K562 (cell line): ENCODE measurements around the gene NPC1. TPM values are rescaled to one million over a fixed set of nuclear protein-coding genes. Genes with fewer than 3 reads are reported as not detected.
A peak's percentile ranks its signal among the peaks of the same experiment; 100 is the strongest.

Experiments
- CXXC5 ChIP-seq: fragments of 250-450 bp; sonication (Bioruptor Pico); IDR thresholded peaks from 2 replicates; pipeline ENCODE4 v1.8.0; 2022; ENCODE audit warnings: inconsistent platforms, mild to moderate bottlenecking, moderate library complexity
- FOXA3 ChIP-seq, 2 experiments: fragments of 450-650 bp in 1 of 2; sonication (generic) in 1 of 2; formaldehyde crosslinking; IDR thresholded peaks in 1 of 2; conservative IDR thresholded peaks in 1 of 2; 2 replicates each; pipeline versions ENCODE4 v1.4.0 to v1.8.0; 2020 to 2022; ENCODE audit warnings: mild to moderate bottlenecking in 2 of 2, missing genetic modification reagents in 1 of 2
- HMG20B ChIP-seq: fragments of 250-450 bp; sonication (Bioruptor Pico); IDR thresholded peaks from 2 replicates; pipeline ENCODE4 v1.5.0; 2021; ENCODE audit warnings: mild to moderate bottlenecking
- HNRNPL ChIP-seq: fragments of 200-400 bp; formaldehyde crosslinking; IDR thresholded peaks from 2 replicates; pipeline ENCODE4 v1.6.1; 2017; ENCODE audit warnings: low read depth, mild to moderate bottlenecking, low read length
- HOXB6 ChIP-seq: fragments of 250-450 bp; sonication (Bioruptor Pico); IDR thresholded peaks from 2 replicates; pipeline ENCODE4 v1.5.1; 2022; ENCODE audit warnings: mild to moderate bottlenecking, borderline replicate concordance
- LCOR ChIP-seq: sonication (generic); formaldehyde crosslinking; IDR thresholded peaks from 2 replicates; pipeline ENCODE4 v1.8.0; 2022; ENCODE audit warnings: mild to moderate bottlenecking, missing genetic modification reagents
- PRMT5 ChIP-seq: sonication (generic); formaldehyde crosslinking; IDR thresholded peaks from 2 replicates; pipeline ENCODE4 v1.5.0; 2020; ENCODE audit warnings: missing genetic modification reagents
- PTRF ChIP-seq: fragments of 450-650 bp; IDR thresholded peaks from 2 replicates; pipeline ENCODE4 v1.6.1; 2016; ENCODE audit warnings: mild to moderate bottlenecking, missing genetic modification characterization, missing compliant biosample characterization
- PYGO2 ChIP-seq: fragments of 450-650 bp; IDR thresholded peaks from 2 replicates; pipeline ENCODE4 v1.6.1; 2016; ENCODE audit warnings: mild to moderate bottlenecking, missing genetic modification characterization, moderate library complexity, missing compliant biosample characterization
- SETDB1 ChIP-seq: IDR thresholded peaks from one replicate; pipeline ENCODE4 v1.6.1; 2012; ENCODE audit warnings: low read length, control low read depth, inconsistent platforms
- SIX5 ChIP-seq, 2 experiments: IDR thresholded peaks; 2 replicates each; pipeline ENCODE4 v1.6.1; 2011; ENCODE audit warnings: low read length in 2 of 2, borderline replicate concordance in 1 of 2, low read depth in 1 of 2, mild to moderate bottlenecking in 1 of 2, moderate library complexity in 1 of 2; ENCODE audit not compliant: insufficient read depth in 1 of 2
- ZNF165 ChIP-seq: fragments of 250-450 bp; sonication (Bioruptor Pico); IDR thresholded peaks from 2 replicates; pipeline ENCODE4 v1.4.0; 2020; ENCODE audit warnings: borderline replicate concordance
- ZNF445 ChIP-seq: fragments of 250-450 bp; sonication (Bioruptor Pico); IDR thresholded peaks from 2 replicates; pipeline ENCODE4 v1.4.0; 2020; ENCODE audit warnings: low read depth, mild to moderate bottlenecking, moderate library complexity
- ZNF583 ChIP-seq: fragments of 250-450 bp; sonication (Bioruptor Pico); IDR thresholded peaks from 2 replicates; pipeline ENCODE4 v1.4.0; 2020
- ZNF586 ChIP-seq: fragments of 450-650 bp; formaldehyde crosslinking; conservative IDR thresholded peaks from 2 replicates; pipeline ENCODE4 v1.4.0; 2020; ENCODE audit warnings: mild to moderate bottlenecking, moderate library complexity
- ZNF696 ChIP-seq: fragments of 250-450 bp; sonication (Bioruptor Pico); conservative IDR thresholded peaks from 2 replicates; pipeline ENCODE4 v1.4.0; 2020; ENCODE audit warnings: mild to moderate bottlenecking, moderate library complexity
- polyA plus RNA-seq, 8 experiments: library from polyadenylated mRNA; depleted of rRNA in 4 of 8; stranded (reverse) in 5 of 8; unstranded in 3 of 8; fragments of >200 nt; fragmentation: Nextera tagmentation in 2 of 8; fragmentation: Illumina TruSeq in 1 of 8; extraction: Ambion mirVana in 2 of 8; extraction: Trizol in 1 of 8; gene quantifications; 2 replicates each; pipeline versions ENCODE4 v1.2.1 to v1.2.3, GENCODE V29; 2011 to 2014; ENCODE audit warnings: inconsistent platforms in 1 of 8, missing spikeins in 1 of 8
- total RNA-seq, 7 experiments: library from RNA; depleted of rRNA in 6 of 7; stranded (reverse); fragments of >200 nt in 6 of 7; fragmentation: Illumina TruSeq in 2 of 7; extraction: Trizol in 2 of 7; gene quantifications; 2 replicates each; pipeline versions ENCODE4 v1.2.1 to v1.2.3, GENCODE V29; 2011 to 2021; ENCODE audit warnings: low replicate concordance in 1 of 7
- TF ChIP-seq, protein P1 (sequence below): fragments of 450-650 bp; formaldehyde crosslinking; IDR thresholded peaks from 2 replicates; pipeline ENCODE4 v1.4.0; 2022; ENCODE audit warnings: mild to moderate bottlenecking, moderate library complexity
- TF ChIP-seq, protein P2 (sequence below), 2 experiments: fragments of 250-450 bp in 1 of 2; fragments of 450-650 bp in 1 of 2; sonication (Bioruptor Pico) in 1 of 2; IDR thresholded peaks; 2 replicates each; pipeline versions ENCODE4 v1.6.1 to v1.8.0; 2016 to 2021; ENCODE audit warnings: mild to moderate bottlenecking in 2 of 2, moderate library complexity in 2 of 2, missing compliant biosample characterization in 1 of 2, missing genetic modification characterization in 1 of 2
- TF ChIP-seq, protein P3 (sequence below): fragments of 450-650 bp; IDR thresholded peaks from 2 replicates; pipeline ENCODE4 v1.6.1; 2017; ENCODE audit warnings: antibody characterized with exemption

The NPC1 gene
- total and polyA plus RNA-seq, 9 of the 15 experiments (the other 6 are each of a cell fraction or from before 2014, with no cell fraction given), result 17.1 to 45.9 (median 27.6) TPM

DNA sequence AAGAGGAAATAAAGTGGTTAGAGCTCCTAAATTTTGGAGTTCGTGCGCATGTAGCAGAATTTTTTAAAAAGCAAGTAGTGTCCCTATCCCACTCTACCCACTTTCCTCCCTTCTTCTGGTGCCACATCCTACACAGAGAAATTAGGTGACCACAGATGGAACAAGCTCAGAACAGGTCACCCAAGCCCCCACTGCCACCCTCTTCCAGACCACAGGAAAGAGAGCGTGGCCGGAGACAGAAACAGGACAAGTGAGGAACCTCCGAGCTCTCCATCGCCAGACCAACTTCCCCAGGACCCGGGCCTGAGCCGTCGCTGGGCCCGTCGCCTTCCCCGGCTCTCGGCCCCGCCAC lies 433 bp downstream of the NPC1 start (continued):
- TF ChIP-seq SIX5 (IDR thresholded peaks at IDR 0.05; ENCODE audit: borderline replicate concordance in 1 of 2, insufficient read depth in 1 of 2, low read depth in 1 of 2, low read length in 2 of 2) (no peak), ZNF586 (CRISPR knock-in tag) (peak; percentile 71; the same call in 1 of the 2 replicates), PRMT5 (CRISPR knock-in tag) (no peak), HOXB6 (CRISPR knock-in tag) (no peak), HNRNPL (no peak), PTRF (tag) (no peak), PYGO2 (no peak), FOXA3 (CRISPR knock-in tag; conservative IDR thresholded peaks at IDR 0.05 in 1 of 2, IDR thresholded peaks at IDR 0.05 in 1 of 2) (0 out of 4 replicates have a peak, but pooled peaks of 1 of the 2 experiments have one; percentile 22), ZNF583 (CRISPR knock-in tag) (0 out of 2 replicates have a peak, but pooled peaks have one; percentile 49), HMG20B (CRISPR knock-in tag) (no peak), ZNF165 (CRISPR knock-in tag) (no peak), ZNF696 (CRISPR knock-in tag) (0 out of 2 replicates have a peak, but pooled peaks have one; percentile 35), CXXC5 (CRISPR knock-in tag) (no peak), SETDB1 (no peak), LCOR (CRISPR knock-in tag) (no peak), ZNF445 (CRISPR knock-in tag) (0 out of 2 replicates have a peak, but pooled peaks have one; percentile 57)
- TF ChIP-seq, protein P1, sequence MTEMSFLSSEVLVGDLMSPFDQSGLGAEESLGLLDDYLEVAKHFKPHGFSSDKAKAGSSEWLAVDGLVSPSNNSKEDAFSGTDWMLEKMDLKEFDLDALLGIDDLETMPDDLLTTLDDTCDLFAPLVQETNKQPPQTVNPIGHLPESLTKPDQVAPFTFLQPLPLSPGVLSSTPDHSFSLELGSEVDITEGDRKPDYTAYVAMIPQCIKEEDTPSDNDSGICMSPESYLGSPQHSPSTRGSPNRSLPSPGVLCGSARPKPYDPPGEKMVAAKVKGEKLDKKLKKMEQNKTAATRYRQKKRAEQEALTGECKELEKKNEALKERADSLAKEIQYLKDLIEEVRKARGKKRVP, result 0 out of 2 replicates have a peak, but pooled peaks have one; percentile 31
- TF ChIP-seq, protein P2, sequence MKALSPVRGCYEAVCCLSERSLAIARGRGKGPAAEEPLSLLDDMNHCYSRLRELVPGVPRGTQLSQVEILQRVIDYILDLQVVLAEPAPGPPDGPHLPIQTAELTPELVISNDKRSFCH (CRISPR knock-in tag; IDR thresholded peaks at IDR 0.05), result no peak
- TF ChIP-seq, protein P2 (tag; IDR thresholded peaks at IDR 0.05), result 0 out of 2 replicates have a peak, but pooled peaks have one; percentile 13
- TF ChIP-seq, protein P3, sequence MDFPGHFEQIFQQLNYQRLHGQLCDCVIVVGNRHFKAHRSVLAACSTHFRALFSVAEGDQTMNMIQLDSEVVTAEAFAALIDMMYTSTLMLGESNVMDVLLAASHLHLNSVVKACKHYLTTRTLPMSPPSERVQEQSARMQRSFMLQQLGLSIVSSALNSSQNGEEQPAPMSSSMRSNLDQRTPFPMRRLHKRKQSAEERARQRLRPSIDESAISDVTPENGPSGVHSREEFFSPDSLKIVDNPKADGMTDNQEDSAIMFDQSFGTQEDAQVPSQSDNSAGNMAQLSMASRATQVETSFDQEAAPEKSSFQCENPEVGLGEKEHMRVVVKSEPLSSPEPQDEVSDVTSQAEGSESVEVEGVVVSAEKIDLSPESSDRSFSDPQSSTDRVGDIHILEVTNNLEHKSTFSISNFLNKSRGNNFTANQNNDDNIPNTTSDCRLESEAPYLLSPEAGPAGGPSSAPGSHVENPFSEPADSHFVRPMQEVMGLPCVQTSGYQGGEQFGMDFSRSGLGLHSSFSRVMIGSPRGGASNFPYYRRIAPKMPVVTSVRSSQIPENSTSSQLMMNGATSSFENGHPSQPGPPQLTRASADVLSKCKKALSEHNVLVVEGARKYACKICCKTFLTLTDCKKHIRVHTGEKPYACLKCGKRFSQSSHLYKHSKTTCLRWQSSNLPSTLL, result no peak
